ENCODE data around the gene PJA2. TPM values are rescaled to one million over a fixed set of nuclear protein-coding genes. Genes with fewer than 3 reads are reported as not detected.

PJA2 gene
- total RNA-seq, 1 experiment from 2014 or later: 55.2 TPM

GRCh38 chr5:109408991-109409843 lies 557 bp downstream of the PJA2 start:
- DNase-seq (ENCODE audit: low spot score): peak; percentile 75

- no peak for DNase-seq (ENCODE audit: low spot score)
Observed at GRCh38 chr5:109407913-109408312, 1.9 kb downstream of the PJA2 start.

- no peak for DNase-seq (ENCODE audit: low spot score)
Observed at GRCh38 chr5:109406719-109407118, 3.1 kb downstream of the PJA2 start.

DNA sequence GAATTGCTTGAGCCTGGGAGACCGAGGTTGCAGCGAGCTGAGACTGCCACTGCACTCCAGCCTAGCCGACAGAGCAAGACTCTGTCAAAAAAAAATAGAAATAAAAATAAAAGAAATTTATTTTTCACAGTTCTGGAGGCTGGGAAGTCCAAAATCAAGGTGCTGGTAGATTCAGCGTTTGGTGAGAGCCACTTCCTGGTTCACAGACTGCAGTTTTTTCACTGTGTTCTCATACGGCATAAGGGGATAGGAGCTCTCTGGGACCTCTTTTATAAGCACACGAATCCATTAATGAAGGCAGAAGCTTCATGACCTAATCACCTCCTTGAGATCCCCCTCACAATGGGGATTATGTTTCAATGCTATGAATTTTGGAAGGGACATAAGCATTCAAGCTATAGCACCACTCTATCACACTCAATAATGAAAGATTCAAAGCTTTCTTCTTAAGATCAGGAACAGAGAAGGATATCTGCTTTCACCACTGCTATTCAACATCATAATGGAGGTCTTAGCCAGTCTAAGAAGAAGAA lies 5.3 kb downstream of the PJA2 start:
- DNase-seq (ENCODE audit: low spot score): no peak

- no peak for DNase-seq (ENCODE audit: low spot score)
Observed at GRCh38 chr5:109403469-109403868, 6.3 kb downstream of the PJA2 start.

- DNase-seq (ENCODE audit: low spot score): no peak
Observed at GRCh38 chr5:109399092-109399759, 10.5 kb downstream of the PJA2 start.

GRCh38 chr5:109396965-109397364 lies 12.8 kb downstream of the PJA2 start:
- no peak for DNase-seq (ENCODE audit: low spot score)

GRCh38 chr5:109394806-109395205 lies 15.0 kb downstream of the PJA2 start:
- DNase-seq (ENCODE audit: low spot score): no peak

DNA sequence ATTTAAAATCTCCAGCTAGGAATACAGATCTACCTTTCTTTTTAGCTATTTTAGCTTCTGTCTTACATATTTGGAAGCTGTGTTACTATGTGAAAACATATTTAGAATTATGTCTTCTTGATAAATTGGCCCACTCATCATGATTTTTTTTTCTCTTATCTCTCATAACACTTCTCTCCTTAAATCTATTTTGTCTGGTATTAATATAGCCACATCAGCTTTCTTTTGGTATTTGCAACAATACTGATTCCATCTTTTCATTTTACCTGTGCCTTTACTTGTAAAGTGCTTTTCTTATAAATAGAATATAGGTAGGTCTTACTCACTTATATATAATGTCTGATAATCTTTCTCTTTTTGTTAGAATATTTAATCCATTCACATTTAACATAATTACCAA lies 19.6 kb downstream of the PJA2 start:
- DNase-seq (ENCODE audit: low spot score): no peak

GRCh38 chr5:109388407-109388806 lies 21.4 kb downstream of the PJA2 start:
- DNase-seq (ENCODE audit: low spot score): peak; percentile 27

GRCh38 chr5:109387408-109387974 lies 22.3 kb downstream of the PJA2 start:
- no peak for DNase-seq (ENCODE audit: low spot score)

DNA sequence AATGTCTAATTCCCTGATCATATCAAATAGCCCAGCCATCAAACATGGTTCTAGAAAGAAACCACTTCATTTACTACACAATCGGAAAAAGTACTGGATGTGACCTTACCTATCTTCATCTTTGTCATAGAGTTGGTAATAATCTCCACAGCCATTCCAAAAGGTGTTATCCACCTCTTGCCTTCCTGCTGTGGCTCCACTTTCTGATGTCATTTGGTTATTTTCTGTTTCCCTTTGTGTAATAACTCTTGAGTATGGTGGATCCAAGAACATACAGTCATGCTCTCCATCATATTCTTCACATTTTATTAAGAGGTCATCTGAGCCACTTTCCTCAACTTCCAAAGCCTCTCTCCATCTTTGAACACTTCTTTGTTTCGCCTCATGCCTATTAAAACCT lies 31.7 kb downstream of the PJA2 start:
- no peak for DNase-seq (ENCODE audit: low spot score)

- no peak for DNase-seq (ENCODE audit: low spot score)
Observed at GRCh38 chr5:109374625-109375024, 35.1 kb downstream of the PJA2 start.

GRCh38 chr5:109373932-109374331 lies 35.8 kb downstream of the PJA2 start:
- DNase-seq (ENCODE audit: low spot score): no peak

GRCh38 chr5:109370343-109370742 lies 39.4 kb downstream of the PJA2 start:
- no peak for DNase-seq (ENCODE audit: low spot score)

DNA sequence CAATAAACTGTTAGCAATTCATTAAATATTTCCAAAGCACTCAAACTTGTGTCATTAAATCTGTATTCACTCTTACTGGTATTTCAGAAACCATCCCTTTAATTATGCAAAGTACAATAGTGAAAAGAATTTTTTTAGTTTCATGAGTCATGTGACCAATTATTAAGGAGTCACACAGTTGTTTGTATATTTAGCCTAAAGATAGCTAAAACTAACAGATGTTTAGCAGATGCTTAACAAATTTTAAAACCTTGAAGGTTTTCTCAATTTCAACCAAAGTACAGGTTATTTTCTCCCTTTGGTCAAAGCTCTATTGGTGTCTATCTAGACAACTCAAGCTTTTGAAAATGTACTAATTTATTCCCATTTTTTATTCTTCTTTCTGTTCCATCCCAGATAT lies 44.1 kb downstream of the PJA2 start:
- no peak for DNase-seq (ENCODE audit: low spot score)

- no peak for DNase-seq (ENCODE audit: low spot score)
Observed at GRCh38 chr5:109364977-109365376, 44.8 kb downstream of the PJA2 start.

DNA sequence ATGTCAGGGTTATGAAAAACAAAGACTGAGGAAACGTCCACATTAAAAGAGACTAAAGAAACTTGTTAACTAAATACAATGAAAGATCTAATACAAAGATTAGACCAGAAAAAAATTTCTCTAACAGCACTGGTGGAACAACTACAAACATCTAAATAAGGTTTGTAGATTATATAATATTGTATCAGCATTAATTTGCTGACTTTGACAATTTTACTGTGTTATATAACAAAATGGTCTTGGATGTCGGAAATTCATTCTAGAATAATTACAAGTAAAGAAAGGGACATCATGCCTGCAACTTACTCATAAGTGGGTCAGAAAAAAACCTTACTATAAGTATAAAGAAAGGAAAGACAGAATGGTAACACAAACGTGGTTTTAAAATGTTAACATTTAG lies 50.1 kb downstream of the PJA2 start:
- no peak for DNase-seq (ENCODE audit: low spot score)

DNA sequence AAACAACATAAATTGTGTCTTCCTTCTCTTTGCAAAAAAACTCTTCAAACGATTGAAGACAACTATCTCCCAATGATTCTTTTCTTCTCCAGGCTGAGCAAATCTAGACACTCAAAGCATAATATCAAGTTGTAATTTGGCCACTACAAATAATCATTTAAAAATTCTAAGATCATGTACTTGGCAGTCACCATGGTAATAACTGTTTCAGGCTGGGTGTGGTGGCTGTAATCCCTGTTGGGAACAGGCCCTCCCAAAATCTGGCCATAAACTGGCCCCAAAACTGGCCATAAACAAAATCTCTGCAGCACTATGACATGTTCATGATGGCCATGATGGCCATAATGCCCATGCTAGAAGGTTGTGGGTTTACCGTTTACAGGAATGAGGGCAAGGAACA lies 52.0 kb downstream of the PJA2 start:
- no peak for DNase-seq (ENCODE audit: low spot score)

GRCh38 chr5:109354761-109355160 lies 55.0 kb downstream of the PJA2 start:
- DNase-seq (ENCODE audit: low spot score): no peak

GRCh38 chr5:109351988-109352864 lies 57.5 kb downstream of the PJA2 start:
- no peak for DNase-seq (ENCODE audit: low spot score)
